HG03439 (cell line): Measurements from ENCODE around the gene PRR15L.
"Not testable (repeated sequence)": the region's sequence is repeated elsewhere in the genome, so short reads cannot be mapped to it uniquely, and the experiment has no call there.

ENCODE experiments used
- ATAC-seq: cut with Tn5 transposase; IDR thresholded peaks from one replicate; pipeline ENCODE4 v1.9.1; 2021; ENCODE audit warnings: mild to moderate bottlenecking, moderate library complexity; ENCODE audit not compliant: unreplicated experiment

Gene PRR15L, protein sequence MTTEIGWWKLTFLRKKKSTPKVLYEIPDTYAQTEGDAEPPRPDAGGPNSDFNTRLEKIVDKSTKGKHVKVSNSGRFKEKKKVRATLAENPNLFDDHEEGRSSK

GRCh38 chr17:47957591-47958490, at the start of gene PRR15L:
Gene PRR15L, minus strand, starts transcription at chr17:47957883. Its CDS starts 4,649 bp downstream, at chr17:47953234.
- no peak for ATAC-seq

DNA sequence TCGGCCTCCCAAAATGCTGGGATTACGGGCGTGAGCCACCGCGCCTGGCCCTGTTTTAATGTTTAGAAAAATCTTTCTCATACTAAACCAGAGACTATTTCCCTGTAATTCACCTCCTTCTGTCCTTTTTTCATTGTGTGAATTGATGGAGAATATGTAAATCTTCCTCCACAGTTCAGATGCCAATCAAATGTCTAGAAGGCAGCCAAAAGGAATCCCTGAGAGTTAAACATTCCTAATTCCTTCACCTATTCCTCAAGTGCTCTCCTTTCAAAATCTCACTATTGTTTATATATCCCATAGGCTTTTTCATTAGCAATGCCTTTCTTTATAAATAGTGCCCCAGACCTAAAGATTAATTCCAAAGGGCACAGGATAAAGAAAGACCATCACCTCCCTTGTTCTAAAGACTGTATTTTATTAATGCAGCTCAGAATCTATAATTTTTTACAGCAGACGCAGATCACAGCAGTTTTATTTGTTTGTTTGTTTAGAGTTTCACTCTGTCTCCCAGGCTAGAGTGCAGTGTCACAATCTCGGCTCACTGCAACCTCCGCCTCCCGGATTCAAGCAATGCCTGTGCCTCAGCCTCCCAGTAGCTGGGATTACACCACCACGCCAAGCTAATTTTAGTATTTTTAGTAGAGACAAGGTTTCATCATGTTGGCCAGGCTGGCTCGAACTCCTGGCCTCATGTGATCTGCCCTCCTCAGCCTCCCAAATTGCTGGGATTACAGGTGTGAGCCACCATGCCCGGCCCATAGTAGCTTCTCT, 49.4 kb upstream of the PRR15L start:
- ATAC-seq = no peak

GRCh38 chr17:48004983-48005382, 47.3 kb upstream of the PRR15L start:
- no peak for ATAC-seq

DNA sequence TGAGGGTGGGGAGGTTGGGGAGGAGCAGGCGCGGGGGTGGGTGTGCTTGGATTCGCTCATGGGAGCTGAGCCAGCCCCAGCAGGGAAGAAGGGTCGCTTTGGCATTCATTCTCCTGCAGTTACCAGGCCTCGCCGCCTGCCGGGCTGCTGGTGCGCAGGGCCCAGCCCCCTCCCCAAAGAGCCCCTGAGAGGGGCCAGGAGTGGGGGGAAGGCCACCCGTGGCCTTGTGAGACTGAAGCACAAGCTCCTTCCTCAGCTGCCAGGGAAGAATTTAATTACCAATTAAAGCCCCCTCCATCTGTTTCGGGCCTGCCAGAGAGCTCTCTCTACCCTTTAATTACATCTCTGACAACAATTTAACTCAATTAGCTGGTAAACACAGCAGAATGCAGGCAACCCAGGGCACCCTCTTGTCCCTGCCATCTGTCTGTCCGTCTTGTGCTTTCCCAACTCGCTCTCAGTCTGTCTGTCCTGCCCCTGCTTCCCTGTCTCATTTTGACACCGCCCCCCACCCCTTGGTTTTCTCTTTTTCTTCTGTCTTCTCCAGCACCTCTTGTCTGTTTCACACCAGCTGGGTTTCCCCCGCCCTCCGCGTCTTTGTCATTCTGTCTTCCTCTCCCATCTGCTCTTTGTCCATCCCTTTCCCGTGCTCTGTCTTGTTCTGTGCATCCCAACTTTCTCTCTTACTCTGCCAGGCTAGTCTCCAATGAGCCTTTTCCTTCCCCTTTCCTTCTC, 45.9 kb upstream of the PRR15L start:
- no peak for ATAC-seq

DNA sequence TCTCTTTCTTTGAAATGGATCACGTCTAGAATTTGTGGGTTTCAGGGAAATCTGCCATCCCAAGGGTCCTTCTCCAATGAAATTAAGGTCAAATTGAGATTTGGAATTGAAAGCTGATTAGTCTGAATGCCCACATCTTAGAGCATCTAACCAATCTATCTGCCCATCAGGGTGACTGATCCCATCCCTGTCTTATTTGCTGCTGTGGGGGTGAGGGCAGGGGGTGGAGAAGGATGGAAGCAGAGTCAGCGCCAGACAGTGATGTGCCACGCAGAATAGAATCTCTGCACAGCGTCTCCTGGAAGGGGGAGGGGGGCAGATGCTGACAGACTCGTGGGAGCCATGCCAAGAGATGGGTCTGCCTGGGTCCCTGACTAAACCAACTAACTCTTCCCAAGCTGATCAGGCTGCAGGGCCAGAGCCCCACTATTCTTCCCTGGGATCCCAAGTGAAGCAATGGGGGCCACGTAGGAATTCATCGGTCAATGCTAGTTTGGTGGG, 45.3 kb upstream of the PRR15L start:
- no peak for ATAC-seq

GRCh38 chr17:48002266-48002915, 44.7 kb upstream of the PRR15L start:
- no peak for ATAC-seq

DNA sequence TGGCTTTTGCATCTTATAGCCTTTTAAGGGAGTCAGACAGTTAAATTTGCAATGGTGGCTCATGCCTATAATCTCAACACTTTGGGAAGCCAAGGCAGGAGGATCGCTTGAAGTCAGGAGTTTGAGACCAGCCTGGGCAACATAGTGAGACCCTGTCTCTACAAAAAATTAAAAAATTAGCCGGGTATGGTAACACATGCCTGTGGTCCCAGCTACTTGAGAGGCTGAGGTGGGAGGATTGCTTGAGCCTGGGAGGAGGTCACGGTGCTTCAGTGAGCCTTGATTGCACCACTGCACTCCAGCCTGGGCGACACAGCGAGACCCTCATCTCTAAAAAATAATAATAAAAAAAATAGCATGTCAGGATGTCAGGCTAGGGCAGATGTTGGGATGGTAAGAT, 44.0 kb upstream of the PRR15L start:
- not testable (repeated sequence) for ATAC-seq

DNA sequence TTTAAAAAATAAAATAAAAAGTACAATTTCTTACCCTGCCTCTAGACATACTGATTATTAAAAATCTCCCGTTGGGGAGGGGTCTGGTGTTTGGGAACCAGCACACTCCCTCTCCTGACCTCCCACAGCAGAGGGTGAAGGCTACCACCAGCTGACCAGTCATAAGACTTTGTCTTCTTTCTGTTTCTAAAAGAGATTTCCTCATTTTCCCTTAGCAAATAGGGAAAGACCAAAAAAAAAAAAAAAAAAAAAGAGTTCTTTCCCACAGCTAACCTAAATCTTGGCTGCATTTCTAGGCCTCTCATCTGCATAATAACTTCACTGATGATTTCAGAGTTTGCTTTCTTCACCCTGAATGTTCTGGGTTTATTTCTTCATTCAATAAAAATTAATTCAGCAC, 43.5 kb upstream of the PRR15L start:
- no peak for ATAC-seq

GRCh38 chr17:47999582-47999981, 41.9 kb upstream of the PRR15L start:
- ATAC-seq = no peak

DNA sequence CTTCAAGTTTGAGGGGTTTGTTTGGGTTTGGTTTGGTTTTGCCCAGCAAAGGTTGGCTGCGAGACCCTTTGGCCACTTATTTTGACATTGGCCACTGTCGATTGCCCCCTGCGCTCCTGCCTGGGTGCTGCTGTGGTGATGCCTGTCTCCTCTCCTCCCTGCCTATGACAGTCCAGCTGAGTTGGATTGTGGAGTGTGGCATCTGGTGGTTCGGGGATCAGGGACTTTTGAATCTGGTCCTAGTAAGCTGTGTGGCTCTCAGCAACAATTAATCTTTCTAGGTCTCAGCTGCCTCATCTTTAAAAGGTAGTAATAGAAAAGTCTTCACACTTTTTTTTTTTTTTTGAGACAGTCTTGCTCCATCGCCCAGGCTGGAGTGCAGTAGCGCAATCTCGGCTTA, 40.4 kb upstream of the PRR15L start:
- no peak for ATAC-seq

GRCh38 chr17:47997586-47997985, 39.9 kb upstream of the PRR15L start:
- no peak for ATAC-seq

- ATAC-seq = no peak
Observed at GRCh38 chr17:47996201-47996600, 38.5 kb upstream of the PRR15L start.

DNA sequence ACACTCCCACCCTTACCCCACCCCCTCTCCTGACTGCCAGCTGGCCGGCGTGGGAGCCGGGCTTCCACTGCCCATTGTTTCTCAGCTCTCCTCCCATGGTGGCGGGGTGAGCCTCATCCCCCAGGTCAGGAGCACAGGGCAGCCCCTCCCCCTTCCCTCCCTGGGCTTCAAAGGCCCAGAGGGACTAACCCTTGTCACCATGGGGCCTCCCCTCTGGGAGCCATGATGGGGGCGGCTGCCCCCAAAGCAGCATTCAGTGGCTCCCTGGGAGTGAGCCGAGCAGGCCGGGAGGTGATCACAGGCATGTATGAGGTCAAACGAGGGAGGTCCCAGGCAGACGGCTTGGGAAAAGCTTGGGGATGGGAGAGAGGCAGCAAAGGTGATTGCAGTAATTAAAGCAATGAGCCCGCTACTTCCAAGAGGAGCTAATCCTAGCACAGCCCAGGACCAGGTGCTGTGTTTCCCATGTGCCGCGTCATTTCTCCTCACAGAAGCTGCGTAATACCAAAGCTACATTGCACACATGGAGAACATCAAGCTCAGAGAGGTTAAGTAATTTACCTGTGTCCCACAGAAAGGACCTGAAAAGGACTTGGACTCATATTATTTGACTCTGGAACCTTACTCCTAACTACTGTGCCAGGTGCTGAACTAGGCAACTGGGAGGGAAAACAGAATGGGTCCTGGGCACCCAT, 37.7 kb upstream of the PRR15L start:
- no peak for ATAC-seq

- ATAC-seq = no peak
Observed at GRCh38 chr17:47994724-47995123, 37.0 kb upstream of the PRR15L start.

DNA sequence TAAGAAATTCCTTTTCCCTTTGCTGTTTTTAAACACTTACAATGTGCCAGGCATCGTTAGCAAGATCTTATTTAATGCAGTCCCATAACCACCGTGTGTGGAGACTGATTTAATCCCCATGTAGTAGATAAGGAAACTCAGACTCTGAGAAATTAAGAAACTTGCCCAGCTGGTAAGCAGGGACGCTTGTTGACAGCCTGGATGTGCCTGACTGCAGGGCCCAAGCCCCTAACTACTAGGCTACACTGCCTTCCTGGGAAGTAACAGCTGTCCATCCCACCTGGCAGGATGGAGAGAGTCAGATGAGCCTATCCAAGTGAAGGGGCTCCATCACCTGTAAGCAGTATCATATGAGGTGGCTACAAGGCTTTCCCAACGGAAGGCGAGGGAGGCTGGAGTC, 36.3 kb upstream of the PRR15L start:
- ATAC-seq = no peak

- no peak for ATAC-seq
Observed at GRCh38 chr17:47993031-47993564, 35.4 kb upstream of the PRR15L start.

DNA sequence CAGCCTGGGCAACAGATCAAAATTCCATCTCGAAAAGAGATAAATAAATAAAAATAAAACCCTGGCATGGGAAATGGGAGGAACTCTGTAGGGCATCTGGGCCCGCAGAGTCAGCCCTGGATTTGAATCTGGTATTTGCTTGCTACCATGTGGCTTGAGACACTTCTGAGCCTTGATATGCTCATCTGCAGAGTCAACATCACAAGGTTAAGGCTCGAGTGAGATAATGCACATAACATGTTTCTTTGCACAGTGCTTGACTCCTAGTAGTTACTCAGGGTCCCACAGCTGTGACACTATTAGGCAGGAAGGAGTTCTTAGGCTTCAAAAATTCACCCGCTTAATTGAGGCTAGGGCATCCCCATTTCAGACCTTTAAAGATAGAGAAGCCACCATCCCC, 34.5 kb upstream of the PRR15L start:
- no peak for ATAC-seq

DNA sequence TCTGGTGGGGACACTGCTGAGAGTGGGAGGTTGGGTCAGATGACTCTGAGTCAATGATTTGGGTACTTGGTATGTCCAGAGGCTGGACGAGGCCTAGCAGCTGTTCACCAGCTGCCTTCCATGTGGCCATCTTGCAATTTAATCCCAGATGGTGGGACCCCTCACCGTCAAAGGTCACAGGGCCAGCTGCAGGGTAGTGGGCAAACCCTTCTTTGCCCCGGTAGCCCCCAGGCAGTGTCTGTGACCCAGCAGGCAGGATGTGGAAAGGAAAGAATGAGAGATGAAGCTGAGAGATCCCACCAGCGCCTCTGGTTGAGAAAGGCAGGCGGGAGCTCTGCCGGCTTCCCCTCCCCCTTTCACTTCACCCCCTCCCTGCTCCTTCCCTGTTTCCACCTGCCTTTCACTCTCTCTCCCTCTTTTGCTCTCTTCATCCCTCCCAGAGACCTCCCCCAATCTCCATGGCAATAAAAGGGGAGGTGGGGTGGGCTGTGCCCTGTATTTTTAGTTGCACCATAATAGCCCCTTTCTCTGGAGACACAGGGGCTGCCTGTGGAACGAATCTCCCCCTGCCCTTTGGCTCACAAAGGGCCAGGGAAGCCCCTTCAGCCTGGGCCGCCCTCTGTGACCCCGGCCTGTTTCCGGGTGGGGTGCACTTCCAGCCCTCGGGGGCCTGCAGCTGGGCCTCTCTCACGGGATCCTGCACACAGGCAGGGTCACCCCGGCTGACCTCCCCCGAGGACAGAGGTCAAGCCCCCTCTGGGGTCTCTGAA, 33.5 kb upstream of the PRR15L start:
- no peak for ATAC-seq

DNA sequence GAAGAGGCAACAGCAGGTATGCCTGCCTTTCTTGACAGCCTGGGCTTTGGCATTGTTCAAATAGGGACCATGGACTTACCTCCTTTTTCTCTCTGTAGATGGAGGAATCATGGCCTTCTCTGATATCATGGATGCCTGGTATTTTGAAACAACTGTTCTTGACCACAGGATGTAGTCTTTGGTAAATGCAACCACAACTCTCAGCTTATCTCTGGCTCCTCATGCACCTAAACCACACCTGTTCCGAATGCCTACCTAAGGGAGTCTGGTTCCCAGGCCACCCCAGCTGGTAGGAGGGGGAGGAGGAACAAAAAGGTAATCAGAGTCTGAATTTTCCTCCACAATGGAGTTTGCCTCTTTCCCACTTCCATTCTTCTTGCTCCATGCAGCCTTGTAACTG, 32.0 kb upstream of the PRR15L start:
- no peak for ATAC-seq
